Measurements from ENCODE around the gene PRIM2.
"Not testable (repeated sequence)": the region's sequence is repeated elsewhere in the genome, so short reads cannot be mapped to it uniquely, and the experiment has no call there.

- TF ChIP-seq CTCF (IDR thresholded peaks at IDR 0.05; ENCODE audit: insufficient read depth, low read length); POLR2AphosphoS5 (IDR thresholded peaks at IDR 0.05; ENCODE audit: low read depth): not testable (repeated sequence)
- TF ChIP-seq, protein P1, sequence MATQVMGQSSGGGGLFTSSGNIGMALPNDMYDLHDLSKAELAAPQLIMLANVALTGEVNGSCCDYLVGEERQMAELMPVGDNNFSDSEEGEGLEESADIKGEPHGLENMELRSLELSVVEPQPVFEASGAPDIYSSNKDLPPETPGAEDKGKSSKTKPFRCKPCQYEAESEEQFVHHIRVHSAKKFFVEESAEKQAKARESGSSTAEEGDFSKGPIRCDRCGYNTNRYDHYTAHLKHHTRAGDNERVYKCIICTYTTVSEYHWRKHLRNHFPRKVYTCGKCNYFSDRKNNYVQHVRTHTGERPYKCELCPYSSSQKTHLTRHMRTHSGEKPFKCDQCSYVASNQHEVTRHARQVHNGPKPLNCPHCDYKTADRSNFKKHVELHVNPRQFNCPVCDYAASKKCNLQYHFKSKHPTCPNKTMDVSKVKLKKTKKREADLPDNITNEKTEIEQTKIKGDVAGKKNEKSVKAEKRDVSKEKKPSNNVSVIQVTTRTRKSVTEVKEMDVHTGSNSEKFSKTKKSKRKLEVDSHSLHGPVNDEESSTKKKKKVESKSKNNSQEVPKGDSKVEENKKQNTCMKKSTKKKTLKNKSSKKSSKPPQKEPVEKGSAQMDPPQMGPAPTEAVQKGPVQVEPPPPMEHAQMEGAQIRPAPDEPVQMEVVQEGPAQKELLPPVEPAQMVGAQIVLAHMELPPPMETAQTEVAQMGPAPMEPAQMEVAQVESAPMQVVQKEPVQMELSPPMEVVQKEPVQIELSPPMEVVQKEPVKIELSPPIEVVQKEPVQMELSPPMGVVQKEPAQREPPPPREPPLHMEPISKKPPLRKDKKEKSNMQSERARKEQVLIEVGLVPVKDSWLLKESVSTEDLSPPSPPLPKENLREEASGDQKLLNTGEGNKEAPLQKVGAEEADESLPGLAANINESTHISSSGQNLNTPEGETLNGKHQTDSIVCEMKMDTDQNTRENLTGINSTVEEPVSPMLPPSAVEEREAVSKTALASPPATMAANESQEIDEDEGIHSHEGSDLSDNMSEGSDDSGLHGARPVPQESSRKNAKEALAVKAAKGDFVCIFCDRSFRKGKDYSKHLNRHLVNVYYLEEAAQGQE (IDR thresholded peaks at IDR 0.05; ENCODE audit: insufficient replicate concordance, low read depth), result not testable (repeated sequence)
Measured at GRCh38 chr6:57362340-57362739, 44.9 kb downstream of the PRIM2 start.
